ENCODE data around the gene BCKDK. TPM values are rescaled to one million over a fixed set of nuclear protein-coding genes. Genes with fewer than 3 reads are reported as not detected.

BCKDK gene
- total and polyA plus RNA-seq, 2 of the 13 experiments (the other 11 are each of a cell fraction or from before 2014, with no cell fraction given) = 24.9 to 42.6 TPM

- TF ChIP-seq ZBTB40 (IDR thresholded peaks at IDR 0.05) (peak; percentile 14; the same call in 1 of the 2 replicates), ZBTB40 (CRISPR knock-in tag; IDR thresholded peaks at IDR 0.05) (no peak), ZBTB20 (CRISPR knock-in tag; IDR thresholded peaks at IDR 0.05; ENCODE audit: borderline replicate concordance, low read depth) (no peak), ZNF143 (CRISPR knock-in tag; IDR thresholded peaks at IDR 0.05) (0 out of 2 replicates have a peak, but pooled peaks have one; percentile 14), ZNF616 (CRISPR knock-in tag; IDR thresholded peaks at IDR 0.05; ENCODE audit: low read depth) (no peak), ZNF7 (CRISPR knock-in tag; IDR thresholded peaks at IDR 0.05) (no peak), POLR2AphosphoS5 (IDR thresholded peaks at IDR 0.05; ENCODE audit: low read depth, low read length) (peak; percentile 32; the same call in 1 of the 2 replicates), IKZF1 (IDR thresholded peaks at IDR 0.05) (0 out of 2 replicates have a peak, but pooled peaks have one; percentile 47), ZNF225 (CRISPR knock-in tag; IDR thresholded peaks at IDR 0.05) (no peak), RAD21 (CRISPR knock-in tag; IDR thresholded peaks at IDR 0.05) (no peak)
These were observed 27.5 kb downstream of the BCKDK start, which contains the start of gene PRSS8 (continued) for GRCh38 chr16:31135535-31136286.
